Natural killer cell treated with Interleukin-12 subunit alpha and Interleukin-12 subunit beta and Interleukin-15 and Interleukin-18, amount 100 ng/mL, for 72 hours (primary cell): Measurements from ENCODE around the gene BCHE. TPM values are rescaled to one million over a fixed set of nuclear protein-coding genes. Genes with fewer than 3 reads are reported as not detected.

Source experiments
- ATAC-seq, 2 donors: fragments of 150-1000 bp; cut with Tn5 transposase in 1 of 2; sonication (Bioruptor Pico), chemical (Tn5 transposase) in 1 of 2; 2 replicates each; pipeline ENCODE4 v1.10.0; 2021
- DNase-seq: peaks from one replicate; pipeline ENCODE4 v3.0.0; 2022; ENCODE audit warnings: low spot score
- H3K27ac Mint-ChIP-seq, 2 donors: 1 replicate in 1 of 2; 2 replicates in 1 of 2; pipeline ENCODE4 v1.8.0; 2022; ENCODE audit warnings: mixed read lengths in 2 of 2, mild to moderate bottlenecking in 1 of 2, moderate library complexity in 1 of 2
- H3K27me3 Mint-ChIP-seq, 2 donors: 1 replicate in 1 of 2; 2 replicates in 1 of 2; pipeline ENCODE4 v1.8.0; 2022; ENCODE audit warnings: mixed read lengths in 2 of 2
- H3K36me3 Mint-ChIP-seq: one replicate; pipeline ENCODE4 v1.8.0; 2022; ENCODE audit warnings: mixed read lengths
- H3K4me1 Mint-ChIP-seq, 2 donors: 1 replicate in 1 of 2; 2 replicates in 1 of 2; pipeline ENCODE4 v1.8.0; 2022; ENCODE audit warnings: low read depth in 2 of 2, mixed read lengths in 2 of 2, mild to moderate bottlenecking in 1 of 2
- H3K4me3 Mint-ChIP-seq: one replicate; pipeline ENCODE4 v1.8.0; 2022; ENCODE audit warnings: mixed read lengths
- H3K9me3 Mint-ChIP-seq: 2 replicates; pipeline ENCODE4 v1.8.0; 2022; ENCODE audit warnings: mixed read lengths
- total RNA-seq, 2 donors: library from RNA; stranded (reverse); gene quantifications; one replicate each; pipeline ENCODE4 v1.2.3, GENCODE V29; 2022

BCHE gene
- total RNA-seq: not detected

GRCh38 chr3:165837058-165837525, at the start of gene BCHE:
BCHE (minus strand) TSS chr3:165837423; CDS start chr3:165831033, 6,390 bp downstream.
- Mint-ChIP-seq H3K4me3 (no peak within 1 kb of the TSS), H3K9me3 (peaks cover 4% of the 10 kb centered on the region), H3K36me3 (no peaks in the 10 kb centered on the region), H3K4me1 (peaks cover 0 to 4% of the 10 kb centered on the region in 2 donors), H3K27me3 (no peaks in the 10 kb centered on the region), H3K27ac (no peak within 1 kb of the TSS)
- no peak for DNase-seq
- ATAC-seq: no peak

GRCh38 chr3:165885558-165886270, 48.5 kb upstream of the BCHE start:
- Mint-ChIP-seq H3K4me1 (no peaks in the 10 kb centered on the region), H3K36me3 (no peaks in the 10 kb centered on the region), H3K27ac (no peak overlapping the region), H3K27me3 (no peaks in the 10 kb centered on the region), H3K4me3 (no peak overlapping the region), H3K9me3 (peaks cover 3% of the 10 kb centered on the region)
- no peak for ATAC-seq
- DNase-seq: no peak

GRCh38 chr3:165884518-165884917, 47.3 kb upstream of the BCHE start:
- no peaks in the 10 kb centered on the region for H3K4me1 Mint-ChIP-seq
- peaks cover 4% of the 10 kb centered on the region for H3K36me3 Mint-ChIP-seq
- ATAC-seq (no peak), DNase-seq (no peak)
- no peak overlapping the region for H3K4me3 Mint-ChIP-seq
- no peaks in the 10 kb centered on the region for H3K27me3 Mint-ChIP-seq
- peaks cover 7% of the 10 kb centered on the region for H3K9me3 Mint-ChIP-seq
- H3K27ac Mint-ChIP-seq: no peak overlapping the region

- no peak for ATAC-seq
- no peaks in the 10 kb centered on the region for H3K4me1 Mint-ChIP-seq
- no peak for DNase-seq
Measured at GRCh38 chr3:165883863-165884478, 46.7 kb upstream of the BCHE start.

GRCh38 chr3:165883117-165883516, 45.9 kb upstream of the BCHE start:
- Mint-ChIP-seq H3K27me3 (no peaks in the 10 kb centered on the region), H3K4me3 (no peak overlapping the region), H3K4me1 (no peaks in the 10 kb centered on the region), H3K9me3 (peaks cover 7% of the 10 kb centered on the region), H3K27ac (no peak overlapping the region), H3K36me3 (peaks cover 4% of the 10 kb centered on the region)
- ATAC-seq (no peak), DNase-seq (no peak)

More at GRCh38 chr3:165883863-165884478, 46.7 kb upstream of the BCHE start:
- Mint-ChIP-seq H3K36me3 (peaks cover 4% of the 10 kb centered on the region), H3K27me3 (no peaks in the 10 kb centered on the region), H3K27ac (no peak overlapping the region), H3K4me3 (no peak overlapping the region), H3K9me3 (peaks cover 7% of the 10 kb centered on the region)

GRCh38 chr3:165875644-165876043, 38.4 kb upstream of the BCHE start:
- Mint-ChIP-seq H3K36me3 (peaks cover 13% of the 10 kb centered on the region), H3K27me3 (no peaks in the 10 kb centered on the region), H3K9me3 (peaks cover 16% of the 10 kb centered on the region), H3K27ac (no peak overlapping the region), H3K4me3 (no peak overlapping the region), H3K4me1 (no peaks in the 10 kb centered on the region)
- no peak for DNase-seq
- no peak for ATAC-seq

- Mint-ChIP-seq H3K9me3 (peaks cover 13% of the 10 kb centered on the region), H3K4me1 (no peaks in the 10 kb centered on the region), H3K27me3 (no peaks in the 10 kb centered on the region), H3K36me3 (peaks cover 9% of the 10 kb centered on the region), H3K4me3 (no peak overlapping the region), H3K27ac (no peak overlapping the region)
- no peak for DNase-seq
- ATAC-seq: no peak
Measured at GRCh38 chr3:165874663-165875489, 37.7 kb upstream of the BCHE start.

- Mint-ChIP-seq H3K4me3 (no peak overlapping the region), H3K27me3 (no peaks in the 10 kb centered on the region), H3K4me1 (no peaks in the 10 kb centered on the region), H3K36me3 (peaks cover 9% of the 10 kb centered on the region), H3K9me3 (peaks cover 17% of the 10 kb centered on the region), H3K27ac (no peak overlapping the region)
- DNase-seq (no peak), ATAC-seq (peak in 1 of 2 donors; percentile 33)
Measured at GRCh38 chr3:165868088-165868487, 30.9 kb upstream of the BCHE start.

GRCh38 chr3:165859061-165859460, 21.8 kb upstream of the BCHE start:
- DNase-seq (no peak), ATAC-seq (no peak)
- no peak overlapping the region for H3K27ac Mint-ChIP-seq
- H3K4me1 Mint-ChIP-seq: no peaks in the 10 kb centered on the region
- H3K9me3 Mint-ChIP-seq: peaks cover 7% of the 10 kb centered on the region
- H3K36me3 Mint-ChIP-seq: no peaks in the 10 kb centered on the region
- no peaks in the 10 kb centered on the region for H3K27me3 Mint-ChIP-seq
- H3K4me3 Mint-ChIP-seq: no peak overlapping the region

- no peaks in the 10 kb centered on the region for H3K27me3 Mint-ChIP-seq
- no peak overlapping the region for H3K27ac Mint-ChIP-seq
Measured at GRCh38 chr3:165855581-165855980, 18.4 kb upstream of the BCHE start.

GRCh38 chr3:165854696-165855095, 17.5 kb upstream of the BCHE start:
- no peaks in the 10 kb centered on the region for H3K4me1 Mint-ChIP-seq
- no peaks in the 10 kb centered on the region for H3K27me3 Mint-ChIP-seq
- H3K4me3 Mint-ChIP-seq: no peak overlapping the region
- no peaks in the 10 kb centered on the region for H3K36me3 Mint-ChIP-seq
- H3K27ac Mint-ChIP-seq: no peak overlapping the region
- H3K9me3 Mint-ChIP-seq: peaks cover 4% of the 10 kb centered on the region
- ATAC-seq: no peak
- no peak for DNase-seq

More at GRCh38 chr3:165855581-165855980, 18.4 kb upstream of the BCHE start:
- peaks cover 4% of the 10 kb centered on the region for H3K9me3 Mint-ChIP-seq
- no peaks in the 10 kb centered on the region for H3K4me1 Mint-ChIP-seq
- ATAC-seq (no peak), DNase-seq (no peak)
- H3K36me3 Mint-ChIP-seq: no peaks in the 10 kb centered on the region
- H3K4me3 Mint-ChIP-seq: no peak overlapping the region

- DNase-seq: no peak
- no peaks in the 10 kb centered on the region for H3K36me3 Mint-ChIP-seq
Measured at GRCh38 chr3:165852711-165853110, 15.5 kb upstream of the BCHE start.

GRCh38 chr3:165852191-165852590, 15.0 kb upstream of the BCHE start:
- ATAC-seq (no peak), DNase-seq (no peak)
- no peaks in the 10 kb centered on the region for H3K27me3 Mint-ChIP-seq
- H3K4me3 Mint-ChIP-seq: no peak overlapping the region
- peaks cover 8% of the 10 kb centered on the region for H3K9me3 Mint-ChIP-seq
- no peaks in the 10 kb centered on the region for H3K36me3 Mint-ChIP-seq
- no peaks in the 10 kb centered on the region for H3K4me1 Mint-ChIP-seq
- H3K27ac Mint-ChIP-seq: no peak overlapping the region

More at GRCh38 chr3:165852711-165853110, 15.5 kb upstream of the BCHE start:
- H3K4me3 Mint-ChIP-seq: no peak overlapping the region
- H3K4me1 Mint-ChIP-seq: no peaks in the 10 kb centered on the region
- H3K9me3 Mint-ChIP-seq: peaks cover 8% of the 10 kb centered on the region
- H3K27me3 Mint-ChIP-seq: no peaks in the 10 kb centered on the region
- ATAC-seq: no peak
- H3K27ac Mint-ChIP-seq: no peak overlapping the region

- no peak for DNase-seq
- no peak overlapping the region for H3K4me3 Mint-ChIP-seq
- no peak overlapping the region for H3K27ac Mint-ChIP-seq
- H3K9me3 Mint-ChIP-seq: peaks cover 6% of the 10 kb centered on the region
- no peaks in the 10 kb centered on the region for H3K27me3 Mint-ChIP-seq
- no peaks in the 10 kb centered on the region for H3K36me3 Mint-ChIP-seq
- H3K4me1 Mint-ChIP-seq: no peaks in the 10 kb centered on the region
- no peak for ATAC-seq
Measured at GRCh38 chr3:165846056-165846455, 8.8 kb upstream of the BCHE start.
